Ovary (tissue), 3 donors: ENCODE results near the gene HK3.

Experiments used
- EP300 ChIP-seq: sonication (generic); formaldehyde crosslinking; IDR thresholded peaks from one replicate; pipeline ENCODE4 v1.6.1; 2017; ENCODE audit warnings: antibody characterized with exemption
- TF ChIP-seq, protein P1 (sequence below), 3 donors: fragments of 450-650 bp in 2 of 3; fragments of 200-600 bp in 1 of 3; IDR thresholded peaks; one replicate each; pipeline versions ENCODE4 v1.5.1 to v1.8.0; 2016 to 2022; ENCODE audit warnings: antibody characterized with exemption in 3 of 3, mild to moderate bottlenecking in 1 of 3
- donor health status: DM: no; HTN: no; CAD: no.

DNA sequence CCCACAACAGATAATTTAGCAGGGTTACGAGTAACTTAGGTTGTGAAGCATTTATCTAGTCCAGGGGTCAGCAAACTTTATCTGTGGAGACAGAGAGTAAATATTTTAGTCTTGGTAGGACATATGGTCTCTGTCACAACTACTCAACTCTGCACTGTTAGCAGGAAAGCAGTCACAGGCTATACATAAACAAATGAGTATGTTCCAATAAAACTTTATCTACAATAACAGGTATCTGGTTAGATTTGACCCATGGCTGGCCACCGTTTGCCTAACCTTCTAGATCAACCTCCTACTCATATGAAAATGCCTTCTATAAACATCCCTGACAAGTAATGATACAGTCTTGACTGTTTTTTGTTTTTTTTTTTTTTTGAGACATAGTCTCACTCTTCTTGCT, 13.0 kb upstream of the HK3 start:
- TF ChIP-seq, protein P1, sequence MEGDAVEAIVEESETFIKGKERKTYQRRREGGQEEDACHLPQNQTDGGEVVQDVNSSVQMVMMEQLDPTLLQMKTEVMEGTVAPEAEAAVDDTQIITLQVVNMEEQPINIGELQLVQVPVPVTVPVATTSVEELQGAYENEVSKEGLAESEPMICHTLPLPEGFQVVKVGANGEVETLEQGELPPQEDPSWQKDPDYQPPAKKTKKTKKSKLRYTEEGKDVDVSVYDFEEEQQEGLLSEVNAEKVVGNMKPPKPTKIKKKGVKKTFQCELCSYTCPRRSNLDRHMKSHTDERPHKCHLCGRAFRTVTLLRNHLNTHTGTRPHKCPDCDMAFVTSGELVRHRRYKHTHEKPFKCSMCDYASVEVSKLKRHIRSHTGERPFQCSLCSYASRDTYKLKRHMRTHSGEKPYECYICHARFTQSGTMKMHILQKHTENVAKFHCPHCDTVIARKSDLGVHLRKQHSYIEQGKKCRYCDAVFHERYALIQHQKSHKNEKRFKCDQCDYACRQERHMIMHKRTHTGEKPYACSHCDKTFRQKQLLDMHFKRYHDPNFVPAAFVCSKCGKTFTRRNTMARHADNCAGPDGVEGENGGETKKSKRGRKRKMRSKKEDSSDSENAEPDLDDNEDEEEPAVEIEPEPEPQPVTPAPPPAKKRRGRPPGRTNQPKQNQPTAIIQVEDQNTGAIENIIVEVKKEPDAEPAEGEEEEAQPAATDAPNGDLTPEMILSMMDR (IDR thresholded peaks at IDR 0.05): no peak
- no peak for TF ChIP-seq EP300
